A549 (cell line): Measurements from ENCODE around the gene CREB3L1. TPM values are rescaled to one million over a fixed set of nuclear protein-coding genes. Genes with fewer than 3 reads are reported as not detected.

Experiments
- ATAC-seq, 2 experiments: fragments of 200-7000 bp in 1 of 2; fragments of >200 bp in 1 of 2; cut with Nextera tagmentation in 1 of 2; cut with Tn5 transposase in 1 of 2; 3 replicates each; pipeline versions ENCODE4 v1.8.0 to v1.9.1; 2018 to 2020; ENCODE audit warnings: mild to moderate bottlenecking in 1 of 2, moderate library complexity in 1 of 2
- CTCF ChIA-PET: fragments of 300-600 bp; sonication (Branson Sonifier 250); formaldehyde crosslinking; extraction: SDS; loops from one replicate; lab custom pipeline; 2021; ENCODE audit warnings: antibody characterized with exemption, inconsistent platforms; lab: Yijun Ruan, JAX
- POLR2A ChIA-PET: fragments of 350-600 bp; formaldehyde crosslinking; extraction: SDS; loops from one replicate; lab custom pipeline; 2021; ENCODE audit warnings: antibody characterized with exemption, inconsistent platforms; lab: Yijun Ruan, JAX
- DNase-seq, 2 experiments: peaks; one replicate each; pipeline versions ENCODE4 v3.0.0 to v3.0.0-alpha.2; 2011 to 2016; ENCODE audit warnings: low read depth in 1 of 2, low spot score in 1 of 2
- FAIRE-seq: peaks from 2 replicates; lab custom pipeline; 2011; peaks lifted over from hg19 to GRCh38; lab: Jason Lieb, UNC
- H3K27ac ChIP-seq, 2 experiments: fragments of >200 bp; sonication (Bioruptor Twin); formaldehyde crosslinking; 3 replicates each; pipeline ENCODE4 v1.5.1; 2016 to 2017
- H3K4me1 ChIP-seq: fragments of >200 bp; sonication (Bioruptor Twin); formaldehyde crosslinking; 3 replicates; pipeline ENCODE4 v1.6.1; 2016
- H3K4me2 ChIP-seq: fragments of >200 bp; sonication (Bioruptor Twin); formaldehyde crosslinking; 3 replicates; pipeline ENCODE4 v1.6.1; 2016
- H3K4me3 ChIP-seq: fragments of >200 bp; sonication (Bioruptor Twin); formaldehyde crosslinking; 3 replicates; pipeline ENCODE4 v1.5.1; 2016
- H3K9me3 ChIP-seq: fragments of >200 bp; sonication (Bioruptor Twin); formaldehyde crosslinking; 3 replicates; pipeline ENCODE4 v1.6.1; 2016
- BCL3 ChIP-seq: fragments of >200 bp; sonication (Bioruptor Twin); formaldehyde crosslinking; IDR thresholded peaks from 3 replicates; pipeline ENCODE4 v1.6.1; 2016
- CBX2 ChIP-seq: fragments of 200-600 bp; sonication (generic); IDR thresholded peaks from 2 replicates; pipeline ENCODE4 v1.6.1; 2016; ENCODE audit warnings: low read depth, mild to moderate bottlenecking, borderline replicate concordance
- CBX8 ChIP-seq: fragments of 200-600 bp; sonication (generic); IDR thresholded peaks from 2 replicates; pipeline ENCODE4 v1.6.1; 2016
- CHD2 ChIP-seq: fragments of 150-350 bp; IDR thresholded peaks from 2 replicates; pipeline ENCODE4 v1.6.1; 2014; ENCODE audit warnings: low read length; ENCODE audit not compliant: partially characterized antibody
- E2F6 ChIP-seq: IDR thresholded peaks from 2 replicates; pipeline ENCODE4 v1.6.1; 2012; ENCODE audit warnings: low read depth, borderline replicate concordance
- EHMT2 ChIP-seq: fragments of 200-600 bp; sonication (generic); IDR thresholded peaks from 2 replicates; pipeline ENCODE4 v1.6.1; 2016; ENCODE audit warnings: antibody characterized with exemption, low read depth, mild to moderate bottlenecking, moderate library complexity
- ELK1 ChIP-seq: fragments of 150-350 bp; IDR thresholded peaks from 2 replicates; pipeline ENCODE4 v1.6.1; 2014; ENCODE audit warnings: low read depth, mild to moderate bottlenecking, low read length
- EP300 ChIP-seq, 2 experiments: fragments of >200 bp; sonication (Bioruptor Twin); formaldehyde crosslinking; IDR thresholded peaks; 2 replicates in 1 of 2; 3 replicates in 1 of 2; pipeline ENCODE4 v1.6.1; 2016 to 2017
- ESRRA ChIP-seq: fragments of 150-350 bp; IDR thresholded peaks from 2 replicates; pipeline ENCODE4 v1.6.1; 2014; ENCODE audit warnings: mild to moderate bottlenecking, low read length, borderline replicate concordance
- FOXS1 ChIP-seq: fragments of 250-450 bp; sonication (Bioruptor Pico); IDR thresholded peaks from 2 replicates; pipeline ENCODE4 v1.5.0; 2020; ENCODE audit warnings: mild to moderate bottlenecking, moderate library complexity
- GATA3 ChIP-seq: IDR thresholded peaks from 2 replicates; pipeline ENCODE4 v1.6.1; 2012; ENCODE audit warnings: borderline replicate concordance
- HEYL ChIP-seq: fragments of 250-450 bp; sonication (Bioruptor Pico); IDR thresholded peaks from 2 replicates; pipeline ENCODE4 v1.8.0; 2021; ENCODE audit warnings: mild to moderate bottlenecking, moderate library complexity
- HOXB13 ChIP-seq: fragments of 250-450 bp; sonication (Bioruptor Pico); IDR thresholded peaks from 2 replicates; pipeline ENCODE4 v1.5.0; 2020; ENCODE audit warnings: low read depth, mild to moderate bottlenecking, moderate library complexity
- JUN ChIP-seq, 2 experiments: fragments of >200 bp; sonication (Bioruptor Twin); formaldehyde crosslinking; IDR thresholded peaks; 2 replicates in 1 of 2; 3 replicates in 1 of 2; pipeline ENCODE4 v1.6.1; 2016 to 2017
- KDM1A ChIP-seq: fragments of 200-600 bp; sonication (generic); IDR thresholded peaks from 2 replicates; pipeline ENCODE4 v1.6.1; 2016; ENCODE audit warnings: low read depth, mild to moderate bottlenecking
- KDM5A ChIP-seq: fragments of 200-600 bp; sonication (generic); IDR thresholded peaks from 2 replicates; pipeline ENCODE4 v1.6.1; 2016; ENCODE audit warnings: antibody characterized with exemption, mild to moderate bottlenecking
- MAFK ChIP-seq: fragments of 450-650 bp; IDR thresholded peaks from 2 replicates; pipeline ENCODE4 v1.6.1; 2014; ENCODE audit not compliant: partially characterized antibody
- MAZ ChIP-seq: fragments of 150-350 bp; IDR thresholded peaks from 2 replicates; pipeline ENCODE4 v1.6.1; 2014; ENCODE audit warnings: antibody characterized with exemption, low read depth, low read length, borderline replicate concordance
- MYC ChIP-seq: IDR thresholded peaks from 2 replicates; pipeline ENCODE4 v1.6.1; 2012; ENCODE audit warnings: mild to moderate bottlenecking, inconsistent platforms, low read length, improper control_type of control experiment, borderline replicate concordance
- RFX5 ChIP-seq: fragments of 450-650 bp; IDR thresholded peaks from 2 replicates; pipeline ENCODE4 v1.7.1; 2014; ENCODE audit warnings: antibody characterized with exemption, mild to moderate bottlenecking, moderate library complexity
- SREBF2 ChIP-seq: fragments of 450-650 bp; IDR thresholded peaks from 2 replicates; pipeline ENCODE4 v1.6.1; 2014; ENCODE audit warnings: mild to moderate bottlenecking, moderate library complexity
- TFCP2L1 ChIP-seq: fragments of 250-450 bp; sonication (Bioruptor Pico); IDR thresholded peaks from 2 replicates; pipeline ENCODE4 v1.5.0; 2021; ENCODE audit warnings: mild to moderate bottlenecking
- USF2 ChIP-seq: fragments of 450-650 bp; IDR thresholded peaks from 2 replicates; pipeline ENCODE4 v1.6.1; 2014; ENCODE audit warnings: antibody characterized with exemption
- ZNF302 ChIP-seq: fragments of 250-450 bp; sonication (Bioruptor Pico); IDR thresholded peaks from 2 replicates; pipeline ENCODE4 v1.9.0; 2021; ENCODE audit warnings: inconsistent platforms, mild to moderate bottlenecking, moderate library complexity
- WGBS: methylation state at CpG from one replicate; pipeline ENCODE4 v1.1.6; 2017; ENCODE audit errors: missing lambda C conversion rate; 5-methylcytosine and 5-hydroxymethylcytosine counted together
- polyA plus RNA-seq, 4 experiments: library from polyadenylated mRNA; depleted of rRNA in 3 of 4; stranded (reverse); fragments of >200 nt; fragmentation: RNase III in 1 of 4; extraction: RNeasy Plus Mini Kit Qiagen cat#74134 plus additional on column Dnase treatment in 1 of 4; gene quantifications; 2 replicates in 3 of 4; 3 replicates in 1 of 4; pipeline ENCODE4 v1.2.3, GENCODE V29; 2011 to 2017

Gene CREB3L1
- polyA plus RNA-seq, 2 of the 4 experiments (the other 2 are of a cell fraction): 0.61 to 2.3 TPM

- 69% methylated on average over 2 of the region's 3 CpGs for WGBS
- no peaks in the 10 kb centered on the region for H3K9me3 ChIP-seq
- no peak overlapping the region for H3K27ac ChIP-seq
- no peak for DNase-seq
- peaks cover 10% of the 10 kb centered on the region for H3K4me1 ChIP-seq
- TF ChIP-seq MAZ (no peak), HEYL (CRISPR knock-in tag) (no peak), ZNF302 (CRISPR knock-in tag) (no peak), EHMT2 (no peak), ESRRA (no peak), USF2 (no peak), RFX5 (no peak), CBX8 (no peak), CHD2 (no peak), E2F6 (no peak), JUN (IDR thresholded peaks at IDR 0.05) (no peak), CBX2 (no peak), TFCP2L1 (CRISPR knock-in tag) (no peak), EP300 (IDR thresholded peaks at IDR 0.05) (no peak)
- TF ChIP-seq, all 56 proteins: peak for 0
- POLR2A ChIA-PET: no interaction called here
- Histone ChIP-seq H3K4me3 (no peak overlapping the region), H3K4me2 (no peak overlapping the region)
- ATAC-seq (no peak), FAIRE-seq (no peak)
- CTCF ChIA-PET: interaction anchor here (0.8 to 19.6 kb wide), 7 partner anchors 14 to 124 kb away, joined by 3 to 325 read pairs (median 6); partner anchors contain the start of genes CHRM4 and DGKZ
Measured at GRCh38 chr11:46364791-46365190, 87.3 kb downstream of the CREB3L1 start.

GRCh38 chr11:46366260-46366659 is 88.8 kb downstream of the CREB3L1 start:
- FAIRE-seq: no peak

More at GRCh38 chr11:46366260-46366659, 88.8 kb downstream of the CREB3L1 start:
- DNase-seq: no peak
- POLR2A ChIA-PET: interaction anchor here (0.8 kb wide), 1 partner anchor 123 kb away, joined by 3 read pairs; no protein-coding TSS in a partner anchor
- no peak overlapping the region for H3K4me3 ChIP-seq
- TF ChIP-seq FOXS1 (CRISPR knock-in tag) (no peak), HEYL (CRISPR knock-in tag) (no peak), ZNF302 (CRISPR knock-in tag) (no peak), SREBF2 (no peak), BCL3 (no peak), GATA3 (no peak), HOXB13 (CRISPR knock-in tag) (no peak), ELK1 (no peak), KDM1A (no peak), MYC (no peak), KDM5A (no peak), ESRRA (no peak), MAFK (no peak), JUN (IDR thresholded peaks at IDR 0.05) (no peak)
- TF ChIP-seq, all 56 proteins: peak for 0
- ATAC-seq: no peak
- Histone ChIP-seq H3K27ac (no peak overlapping the region), H3K4me2 (no peak overlapping the region), H3K4me1 (peaks cover 10% of the 10 kb centered on the region), H3K9me3 (no peaks in the 10 kb centered on the region)
- CTCF ChIA-PET: interaction anchor here (0.8 to 19.6 kb wide), 7 partner anchors 15 to 125 kb away, joined by 3 to 325 read pairs (median 6); partner anchors contain the start of genes CHRM4 and DGKZ
- 97% methylated on average over 16 of the region's 22 CpGs for WGBS
